Ascending aorta (tissue), 2 donors: ENCODE results near the gene OR6C2. TPM values are rescaled to one million over a fixed set of nuclear protein-coding genes. Genes with fewer than 3 reads are reported as not detected.

ENCODE experiments used
- DNase-seq, 2 donors: peaks; one replicate each; pipeline ENCODE4 v3.0.0-alpha.2; 2019; ENCODE audit warnings: low spot score in 2 of 2
- H3K27ac ChIP-seq, 2 donors: fragments of 200-600 bp; sonication (generic); one replicate each; pipeline ENCODE4 v1.5.1; 2016 to 2017; ENCODE audit warnings: mild to moderate bottlenecking in 1 of 2
- H3K27me3 ChIP-seq: fragments of 200-600 bp; sonication (generic); one replicate; pipeline ENCODE4 v1.5.1; 2017
- H3K36me3 ChIP-seq, 2 donors: fragments of 200-600 bp; sonication (generic); one replicate each; pipeline ENCODE4 v1.5.1; 2016
- H3K4me1 ChIP-seq, 2 donors: fragments of 200-600 bp; sonication (generic); one replicate each; pipeline ENCODE4 v1.5.1; 2016 to 2017; ENCODE audit warnings: mild to moderate bottlenecking in 1 of 2
- H3K4me3 ChIP-seq, 2 donors: fragments of 200-600 bp; sonication (generic); one replicate each; pipeline ENCODE4 v1.5.1; 2016 to 2017; ENCODE audit warnings: mild to moderate bottlenecking in 1 of 2
- H3K9me3 ChIP-seq, 2 donors: fragments of 200-600 bp; sonication (generic); one replicate each; pipeline ENCODE4 v1.5.1; 2016
- CTCF ChIP-seq, 3 experiments: fragments of 200-600 bp in 2 of 3; fragments of 450-650 bp in 1 of 3; sonication (generic) in 2 of 3; IDR thresholded peaks; one replicate each; pipeline ENCODE4 v1.5.1; 2016 to 2019; ENCODE audit warnings: antibody characterized with exemption in 3 of 3, mild to moderate bottlenecking in 1 of 3, moderate library complexity in 1 of 3
- intact Hi-C: fragments of 100-400 bp; cut with DNase I; formaldehyde crosslinking; loops from one replicate; pipeline ENCODE4 v1.15.1; 2023
- total RNA-seq: library from RNA; depleted of rRNA; stranded (reverse); fragments of >200 nt; gene quantifications from one replicate; pipeline ENCODE4 v1.1.0, GENCODE V29; 2016

OR6C2 gene
- total RNA-seq, 1 donor from 2014 or later = not detected

GRCh38 chr12:55501601-55502000 is 57.7 kb downstream of the OR6C2 start:
- intact Hi-C loops = no loop called here
- TF ChIP-seq CTCF (IDR thresholded peaks at IDR 0.05) = no peak
- no peak for DNase-seq

More at GRCh38 chr12:55501601-55502000, 57.7 kb downstream of the OR6C2 start:
- Histone ChIP-seq H3K27ac (no peak overlapping the region), H3K4me1 (no peaks in the 10 kb centered on the region), H3K36me3 (no peaks in the 10 kb centered on the region), H3K9me3 (no peaks in the 10 kb centered on the region), H3K4me3 (no peak overlapping the region), H3K27me3 (no peaks in the 10 kb centered on the region)

Other genes with a start within 250 kb of the OR6C2 start
- not detected for gene OR10A7, start 223.1 kb upstream of the OR6C2 start, total RNA-seq
- gene OR6C74, start 199.5 kb upstream of the OR6C2 start, total RNA-seq = not detected
- not detected for gene OR6C6, start 147.5 kb upstream of the OR6C2 start, total RNA-seq
- gene OR6C1, start 129.7 kb upstream of the OR6C2 start, total RNA-seq = not detected
- gene OR6C3, start 113.3 kb upstream of the OR6C2 start, total RNA-seq = not detected
- not detected for gene OR6C75, start 81.1 kb upstream of the OR6C2 start, total RNA-seq
- not detected for gene OR6C65, start 43.5 kb upstream of the OR6C2 start, total RNA-seq
- not detected for gene OR6C76, start 17.8 kb upstream of the OR6C2 start, total RNA-seq
- gene OR6C70, start 26.1 kb downstream of the OR6C2 start, total RNA-seq = not detected
- not detected for gene OR6C68, start 48.3 kb downstream of the OR6C2 start, total RNA-seq
- gene OR6C4, start 105.5 kb downstream of the OR6C2 start, total RNA-seq = not detected
- gene OR2AP1, start 128.4 kb downstream of the OR6C2 start, total RNA-seq = not detected
- not detected for gene OR10P1, start 192.8 kb downstream of the OR6C2 start, total RNA-seq